Measurements from ENCODE around the gene PRR15L. TPM values are rescaled to one million over a fixed set of nuclear protein-coding genes. Genes with fewer than 3 reads are reported as not detected.
A peak's percentile ranks its signal among the peaks of the same experiment; 100 is the strongest.
"Not testable (repeated sequence)": the region's sequence is repeated elsewhere in the genome, so short reads cannot be mapped to it uniquely, and the experiment has no call there.

Gene PRR15L
- polyA plus RNA-seq, 1 donor: not detected

DNA sequence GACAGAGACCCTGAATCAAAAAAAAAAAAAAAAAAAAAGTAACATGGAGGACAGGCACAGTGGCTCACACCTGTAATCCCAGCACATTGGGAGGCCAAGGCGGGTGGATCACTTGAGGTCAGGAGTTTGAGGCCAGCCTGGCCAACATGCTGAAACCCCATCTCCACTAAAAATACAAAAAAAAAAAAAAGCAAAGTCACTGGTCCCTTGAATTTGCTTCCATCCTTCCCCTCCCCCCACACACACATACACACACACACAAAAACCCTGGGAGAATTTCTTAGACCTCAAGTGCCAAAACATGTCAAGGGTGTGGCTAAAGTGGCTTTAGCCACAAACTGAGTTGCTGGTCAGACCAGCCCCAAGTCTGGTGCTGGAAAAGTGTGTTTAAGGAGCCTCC, 30.8 kb upstream of the PRR15L start:
- not testable (repeated sequence) for DNase-seq

DNA sequence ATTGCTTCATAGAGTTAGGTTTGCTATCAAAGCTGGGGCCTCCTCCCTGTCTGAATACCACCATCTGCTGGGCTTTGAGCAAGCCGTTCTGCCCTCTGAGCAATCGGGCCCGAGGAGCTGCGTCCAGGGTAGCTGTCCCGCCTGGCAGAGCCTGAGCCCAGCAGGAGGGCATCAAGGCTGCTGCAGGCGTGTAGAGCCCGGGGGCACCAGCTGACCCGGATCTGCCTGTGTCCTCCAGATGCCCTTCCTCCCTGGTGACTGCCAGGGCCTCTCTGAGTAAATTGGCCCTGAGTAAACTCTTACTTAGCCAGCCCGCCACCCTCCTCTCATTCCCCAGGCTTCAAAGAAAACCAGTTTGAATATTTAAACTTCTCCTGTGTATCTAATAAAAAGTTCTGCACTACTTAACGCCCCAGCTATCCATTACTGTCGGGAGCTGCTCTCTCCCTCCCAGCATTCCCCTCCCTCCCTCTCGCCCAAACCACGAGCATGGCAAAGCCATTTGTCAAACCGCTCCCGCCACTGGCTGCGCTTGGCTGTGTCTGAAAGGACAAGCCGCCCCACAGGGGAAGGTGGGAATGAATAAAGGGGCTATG, 29.7 kb upstream of the PRR15L start:
- no peak for DNase-seq

DNA sequence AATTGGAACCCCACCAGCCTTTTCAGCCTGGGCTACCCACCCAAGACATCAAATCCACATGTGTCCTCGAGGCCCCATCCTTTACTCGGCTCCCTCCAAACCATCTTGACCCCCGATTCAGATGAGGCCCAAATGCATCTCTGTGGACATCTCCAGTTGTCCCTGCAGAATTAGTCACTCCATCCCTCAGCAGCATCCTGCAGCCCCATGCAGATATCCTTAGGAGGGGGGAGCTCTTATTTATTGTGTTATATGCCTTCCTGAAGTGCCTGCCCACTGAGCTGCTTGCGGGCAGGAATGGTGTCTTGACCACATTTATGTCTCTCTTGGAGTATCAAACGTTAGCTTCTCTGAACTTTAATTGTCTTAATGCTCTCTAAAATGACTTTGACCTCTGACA, 28.8 kb upstream of the PRR15L start:
- DNase-seq: no peak

DNA sequence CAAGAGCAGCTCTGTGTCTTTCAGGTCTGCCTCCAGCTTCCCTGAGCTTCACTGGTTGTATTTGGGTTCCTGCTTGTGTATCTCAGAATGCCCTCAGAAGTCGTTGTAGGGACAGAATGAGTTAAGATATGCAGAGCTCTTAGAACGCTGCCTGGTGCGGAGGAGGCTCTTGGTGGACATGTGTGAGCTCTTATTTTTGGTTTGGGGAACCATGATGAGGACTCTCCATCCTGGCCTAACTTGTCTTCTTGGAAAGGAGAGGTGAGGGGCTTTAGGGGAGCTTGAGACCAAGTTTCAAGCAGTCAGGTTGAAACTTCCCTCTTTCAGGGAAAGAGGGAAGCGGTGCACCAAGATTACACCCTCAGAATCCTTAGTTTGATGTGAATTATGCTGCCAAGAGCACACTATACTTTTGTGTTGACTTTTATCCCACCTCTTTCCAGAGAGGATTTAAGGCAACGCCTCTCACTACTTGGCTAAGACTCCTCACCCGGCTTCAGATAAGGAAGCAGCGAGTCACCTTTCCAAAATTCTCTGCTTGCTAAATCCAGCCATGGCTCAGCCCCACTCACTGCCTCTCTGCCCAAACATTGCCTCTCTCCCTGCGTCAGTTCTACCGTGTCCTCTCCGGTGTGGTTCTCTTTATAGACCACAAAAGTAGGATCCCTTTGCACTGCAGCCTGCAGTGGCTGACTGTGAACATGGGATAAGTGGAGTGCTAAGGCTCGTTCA, 26.0 kb upstream of the PRR15L start:
- no peak for DNase-seq

DNA sequence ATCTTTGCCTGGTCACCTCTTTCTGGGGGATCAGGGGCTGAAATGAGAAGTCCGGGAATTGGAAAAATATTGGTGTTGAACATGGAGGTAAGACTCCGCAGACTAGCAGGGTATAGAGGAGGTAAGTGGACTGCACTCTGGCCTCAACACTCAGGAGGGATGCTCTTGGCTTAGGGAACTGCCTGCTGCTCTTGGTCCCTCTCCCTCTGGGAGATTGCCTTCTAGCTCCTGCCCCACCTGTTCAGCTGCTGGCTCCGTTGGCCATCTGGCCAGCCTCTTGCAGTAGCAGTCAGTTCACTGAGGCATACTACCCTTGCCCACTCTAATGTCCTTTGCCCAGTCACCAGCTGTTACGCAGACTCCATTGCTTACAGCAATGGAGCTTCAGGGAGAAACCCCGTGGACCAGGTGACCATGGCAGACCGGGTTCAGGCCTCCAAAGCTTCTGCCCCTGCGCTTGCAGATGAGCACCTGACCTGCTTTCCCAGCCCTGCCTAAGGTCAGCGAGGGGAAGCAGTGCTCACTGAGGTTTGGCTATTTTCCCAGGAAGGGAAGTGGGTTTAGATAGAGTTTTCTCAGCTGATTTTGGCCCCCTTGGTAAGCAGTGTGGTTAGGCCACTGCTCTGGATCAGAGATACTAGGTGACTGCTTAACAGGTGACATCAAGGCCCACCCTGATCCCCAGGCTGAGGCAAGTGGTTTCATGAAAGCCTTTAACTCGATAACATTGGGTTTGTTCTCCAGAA, 25.1 kb upstream of the PRR15L start:
- DNase-seq: no peak

DNA sequence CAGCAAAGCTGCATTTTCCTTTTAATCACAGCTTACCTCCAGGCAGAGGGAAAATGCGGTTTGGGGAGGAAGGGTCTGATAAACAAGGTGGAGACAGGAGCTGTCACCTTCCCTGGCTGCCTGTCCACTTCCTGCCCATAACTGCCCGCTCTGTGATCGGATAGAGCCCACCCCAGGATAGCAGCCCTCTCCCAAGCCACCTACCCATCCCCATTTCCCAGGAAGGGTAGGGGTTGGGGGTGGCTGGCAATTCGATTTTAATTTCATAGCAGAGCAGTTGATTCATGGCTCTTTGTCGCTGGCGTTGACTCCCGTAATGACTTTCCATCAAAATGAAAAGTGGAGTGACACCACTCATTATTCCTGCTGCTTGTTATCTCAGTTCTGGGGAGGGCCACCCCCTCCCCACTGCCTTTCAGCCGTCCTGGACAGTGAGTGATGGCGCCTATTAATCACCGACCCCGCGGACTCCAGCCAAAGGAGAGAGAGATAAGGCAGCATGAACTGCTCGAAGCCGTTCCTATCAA, 24.5 kb upstream of the PRR15L start:
- no peak for DNase-seq

DNA sequence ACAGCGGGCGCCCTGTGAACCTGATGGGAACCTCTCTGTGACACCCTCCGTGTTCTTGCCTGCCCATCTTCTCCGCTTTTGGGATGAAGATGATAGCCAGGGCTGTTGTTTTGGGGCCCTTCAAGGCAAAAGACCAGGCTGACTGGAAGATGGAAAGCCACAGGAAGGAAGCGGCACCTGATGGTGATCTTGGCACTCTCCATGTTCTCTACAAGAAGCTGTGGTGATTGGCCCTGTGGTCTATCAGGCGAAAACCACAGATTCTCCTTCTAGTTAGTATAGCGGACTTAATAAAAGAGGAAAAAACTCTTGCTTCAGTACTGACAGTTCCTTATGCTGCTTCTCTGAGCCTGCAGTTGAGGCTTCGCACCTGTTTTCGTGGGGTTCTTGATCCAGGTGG, 23.8 kb upstream of the PRR15L start:
- DNase-seq: no peak

DNA sequence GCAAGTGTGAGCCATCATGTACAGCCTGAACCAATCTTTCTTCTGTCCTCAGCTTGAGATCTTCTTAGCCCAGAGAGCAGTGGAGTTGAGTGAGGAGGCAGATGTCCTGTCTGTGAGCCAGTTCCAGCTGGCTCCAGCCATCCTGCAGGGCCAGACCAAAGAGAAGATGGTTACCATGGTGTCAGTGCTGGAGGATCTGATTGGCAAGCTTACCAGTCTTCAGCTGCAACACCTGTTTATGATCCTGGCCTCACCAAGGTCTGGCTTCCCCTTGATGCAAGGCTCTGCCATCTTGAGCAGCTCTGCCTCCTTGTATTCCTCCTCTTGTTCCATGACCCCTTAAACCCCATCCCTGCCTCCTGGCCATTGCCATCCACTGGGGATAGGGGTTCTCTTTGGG, 22.9 kb upstream of the PRR15L start:
- DNase-seq: no peak

DNA sequence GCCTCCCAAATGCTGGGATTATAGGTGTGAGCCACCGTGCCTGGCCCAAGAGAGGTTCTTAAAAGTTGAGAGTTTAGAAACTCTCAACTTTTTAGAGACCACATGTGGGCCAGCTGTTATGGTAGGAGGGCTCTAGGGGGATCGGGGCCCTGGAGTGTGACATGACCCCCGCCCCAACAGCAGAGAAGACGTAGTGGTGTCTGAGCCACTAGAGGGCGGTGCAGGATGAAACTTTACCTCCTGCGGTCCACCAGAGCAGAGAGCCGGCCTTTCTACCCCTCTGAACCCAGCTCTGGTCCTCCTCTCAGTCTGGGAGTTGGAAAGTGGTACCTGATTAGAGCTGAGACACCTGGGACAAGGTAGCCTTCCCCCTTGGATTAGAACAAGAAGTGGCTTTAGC, 20.6 kb upstream of the PRR15L start:
- DNase-seq: peak; percentile 47

DNA sequence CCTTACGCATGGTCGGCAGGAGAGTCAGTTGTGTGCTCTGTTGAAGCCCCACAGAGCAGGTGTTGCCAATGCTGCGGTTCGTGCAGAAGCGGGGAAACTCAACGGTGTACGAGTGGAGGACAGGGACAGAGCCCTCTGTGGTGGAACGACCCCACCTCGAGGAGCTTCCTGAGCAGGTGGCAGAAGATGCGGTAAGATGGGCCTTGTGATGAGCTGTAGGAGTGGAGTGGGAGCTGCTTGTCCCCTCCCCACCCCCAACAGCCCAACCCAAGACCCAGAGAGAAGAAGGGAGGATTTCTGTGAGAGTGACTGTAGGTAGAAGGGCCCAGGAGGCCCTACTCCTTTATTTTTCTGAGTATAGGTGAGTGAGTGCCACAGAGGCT, 18.1 kb upstream of the PRR15L start:
- no peak for DNase-seq

DNA sequence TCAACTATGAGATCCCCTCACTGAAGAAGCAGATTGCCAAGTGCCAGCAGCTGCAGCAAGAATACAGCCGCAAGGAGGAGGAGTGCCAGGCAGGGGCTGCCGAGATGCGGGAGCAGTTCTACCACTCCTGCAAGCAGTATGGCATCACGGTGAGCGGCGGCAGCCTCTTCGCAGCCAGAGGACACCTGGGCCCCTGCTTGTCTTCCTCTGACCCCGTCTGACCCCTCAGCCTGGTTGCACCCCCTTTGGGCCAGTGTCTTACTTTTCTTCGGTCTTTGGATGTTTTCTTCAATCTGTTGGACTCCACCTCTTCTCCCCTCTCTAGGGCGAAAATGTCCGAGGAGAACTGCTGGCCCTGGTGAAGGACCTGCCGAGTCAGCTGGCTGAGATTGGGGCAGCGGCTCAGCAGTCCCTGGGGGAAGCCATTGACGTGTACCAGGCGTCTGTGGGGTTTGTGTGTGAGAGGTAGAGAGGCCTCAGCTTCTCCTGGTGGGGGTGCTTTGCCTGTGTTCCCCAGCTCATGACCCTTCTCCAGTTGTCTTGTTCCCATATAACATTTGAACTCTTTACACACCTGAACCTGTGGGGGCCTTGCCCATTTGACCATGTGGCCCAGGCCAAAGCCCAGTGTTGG, 17.6 kb upstream of the PRR15L start:
- DNase-seq: no peak

DNA sequence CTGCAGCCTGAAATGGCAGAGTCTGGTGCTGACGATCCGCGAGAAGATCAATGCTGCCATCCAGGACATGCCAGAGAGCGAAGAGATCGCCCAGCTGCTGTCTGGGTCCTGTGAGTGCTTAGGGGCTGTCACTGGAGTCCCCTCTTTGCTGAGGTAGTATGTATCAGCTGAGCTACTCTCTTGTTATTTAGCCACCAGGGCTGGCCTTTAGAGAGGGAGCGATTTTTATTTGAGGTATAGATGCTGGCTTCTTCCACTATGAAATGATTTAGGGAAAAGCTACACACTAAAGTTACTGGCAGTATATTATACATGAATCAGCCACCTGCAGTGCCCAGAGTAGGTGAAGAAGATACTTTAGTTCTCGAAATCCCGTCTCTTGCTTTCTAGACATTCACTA, 15.9 kb upstream of the PRR15L start:
- DNase-seq: no peak

DNA sequence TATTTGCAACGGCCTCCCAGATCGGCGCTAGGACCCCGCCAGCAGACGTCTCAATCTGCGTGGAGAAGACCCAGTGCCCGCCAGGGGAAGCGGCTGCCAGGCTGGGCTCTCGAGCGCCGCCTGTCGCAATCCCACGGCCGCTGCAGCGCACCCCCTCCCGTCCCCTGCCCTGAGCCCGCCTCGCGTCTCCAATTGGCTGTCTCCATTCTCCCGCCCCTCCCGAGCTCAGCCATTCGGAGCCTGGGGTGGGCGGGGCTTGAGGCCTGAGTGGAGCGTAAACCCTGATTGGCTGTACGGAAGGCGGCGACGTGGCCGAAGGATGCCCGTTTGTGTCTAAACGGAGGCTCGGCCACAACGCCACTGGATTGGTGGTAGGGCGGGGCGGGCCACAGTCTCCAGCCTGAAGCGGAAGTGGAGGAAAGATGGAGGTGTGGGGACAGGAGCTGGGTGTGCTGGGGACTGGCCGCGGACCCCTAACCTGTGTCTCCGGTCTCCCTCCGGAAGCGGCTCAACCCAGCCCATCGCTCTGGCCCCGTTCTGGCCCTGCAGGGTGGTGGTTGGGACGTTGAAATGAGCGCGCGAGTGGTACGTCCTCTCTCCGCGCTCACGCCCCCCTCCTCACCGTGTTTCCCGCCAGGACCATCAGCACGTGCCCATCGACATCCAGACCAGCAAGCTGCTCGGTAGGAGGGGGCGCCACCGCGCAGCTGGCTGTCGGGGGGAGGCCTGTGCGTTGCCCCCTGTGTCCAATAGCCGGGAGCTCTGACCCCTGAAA, 13.2 kb upstream of the PRR15L start, which contains the start of gene CDK5RAP3:
Gene CDK5RAP3, plus strand, starts transcription at position 389 of the 775 bp plus-strand sequence. Its CDS starts 34 bp downstream, at position 423.
- DNase-seq: peak; percentile 100

DNA sequence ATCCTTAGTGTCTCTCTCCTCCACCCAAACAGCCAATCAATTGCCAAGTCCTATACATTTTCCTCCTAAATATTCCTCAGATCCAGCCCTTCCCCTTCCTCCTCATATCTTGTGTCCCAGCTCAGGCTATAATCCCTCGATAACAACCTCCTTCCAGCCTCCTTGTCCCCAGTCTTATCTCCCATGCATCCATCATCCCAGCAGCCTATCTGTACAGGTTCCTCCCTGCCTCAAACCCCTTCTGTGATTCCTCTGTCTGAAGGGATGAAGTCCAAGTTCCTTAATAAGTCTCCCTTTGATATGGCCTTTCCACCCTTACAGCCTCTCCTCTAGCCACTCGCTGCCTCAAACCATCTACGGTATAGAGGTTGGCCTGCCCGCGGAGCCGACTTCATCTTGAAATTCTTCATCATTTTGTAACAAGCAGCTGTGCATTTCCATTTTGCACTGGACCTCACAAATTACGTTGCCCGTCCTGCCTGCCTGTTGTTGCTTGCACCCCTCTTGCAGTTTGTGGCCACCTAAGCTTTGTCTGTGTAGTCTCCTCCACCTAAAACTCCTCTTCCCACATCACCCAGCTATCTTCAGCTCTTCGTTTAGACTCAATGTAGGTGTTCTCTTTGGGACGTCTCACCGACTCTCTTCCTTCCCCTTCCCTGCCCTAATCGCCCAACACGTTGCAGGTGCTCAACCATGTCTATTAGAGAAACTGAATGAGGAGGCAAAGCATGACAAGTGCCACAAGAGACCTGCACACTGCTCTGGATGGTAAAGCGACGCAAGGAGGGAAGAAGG, 12.4 kb upstream of the PRR15L start:
- DNase-seq: no peak

DNA sequence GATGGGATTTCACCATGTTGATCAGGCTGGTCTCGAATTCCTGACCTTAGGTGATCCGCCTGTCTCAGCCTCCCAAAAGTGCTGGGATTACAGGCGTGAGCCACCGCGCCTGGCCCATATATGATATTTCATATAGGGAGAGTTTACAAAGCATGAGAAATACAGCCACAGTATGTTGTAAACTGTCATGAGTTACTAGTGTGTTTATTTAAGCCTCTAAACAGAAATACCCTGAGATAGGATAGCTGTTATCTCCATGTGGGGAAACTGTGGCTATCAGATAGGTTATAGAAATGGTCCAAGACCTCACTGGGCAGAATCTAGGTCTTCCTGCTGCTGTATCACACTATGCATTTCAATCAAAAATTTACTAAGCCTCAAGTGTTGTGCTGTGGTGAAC, 11.2 kb upstream of the PRR15L start:
- DNase-seq: no peak

DNA sequence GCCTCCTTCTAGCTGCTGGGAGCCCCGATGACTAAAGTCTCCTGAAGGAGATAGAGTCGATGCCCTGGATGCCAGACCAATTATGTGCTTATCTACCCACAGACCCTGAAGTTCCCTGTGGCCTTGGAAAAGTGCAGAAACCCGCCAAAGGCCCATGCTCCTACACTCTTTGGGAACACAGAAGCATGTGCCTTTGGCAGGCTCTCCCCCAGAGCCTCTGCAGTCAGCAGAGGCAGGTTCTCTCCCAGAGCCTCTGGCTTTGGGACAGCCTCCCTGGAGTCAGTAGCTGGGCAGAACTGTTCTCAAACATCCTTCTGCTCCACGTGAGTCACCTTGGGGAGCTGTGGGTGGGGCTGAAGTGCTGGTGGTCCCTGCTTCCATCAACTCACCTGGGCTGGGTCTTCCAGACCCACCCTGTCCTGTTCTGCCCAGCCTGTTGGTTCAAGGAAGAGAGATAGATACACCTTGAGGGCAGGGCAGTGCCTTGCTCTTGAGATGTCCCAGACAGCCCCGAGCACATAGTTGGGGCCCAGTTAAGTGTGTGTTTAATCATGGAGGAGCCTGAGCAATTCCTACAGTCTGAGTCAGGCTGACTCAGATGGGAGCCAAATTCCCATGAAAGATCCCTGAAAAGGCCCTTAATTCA, 10.0 kb upstream of the PRR15L start:
- no peak for DNase-seq

DNA sequence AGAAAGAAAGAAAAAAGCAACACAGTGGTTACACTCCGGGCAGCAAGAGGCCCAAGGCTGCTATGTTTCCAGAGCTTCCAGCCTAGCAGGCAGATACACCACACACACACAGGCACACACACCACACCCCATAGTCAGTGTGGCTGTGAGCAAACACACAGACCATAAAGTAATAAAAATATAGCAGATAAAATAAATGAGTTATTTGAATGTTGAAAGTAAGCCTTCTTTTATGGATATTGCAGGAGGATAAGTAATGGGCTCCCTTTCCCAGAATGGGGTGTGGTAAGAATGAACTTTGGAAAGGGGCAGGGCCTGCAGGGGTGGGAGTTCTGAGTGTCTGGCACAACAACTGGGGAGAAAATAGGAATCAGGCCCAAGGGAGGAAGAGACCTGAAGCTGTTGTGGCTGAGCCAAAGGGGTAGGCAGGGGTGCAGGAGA, 8.4 kb upstream of the PRR15L start:
- no peak for DNase-seq

DNA sequence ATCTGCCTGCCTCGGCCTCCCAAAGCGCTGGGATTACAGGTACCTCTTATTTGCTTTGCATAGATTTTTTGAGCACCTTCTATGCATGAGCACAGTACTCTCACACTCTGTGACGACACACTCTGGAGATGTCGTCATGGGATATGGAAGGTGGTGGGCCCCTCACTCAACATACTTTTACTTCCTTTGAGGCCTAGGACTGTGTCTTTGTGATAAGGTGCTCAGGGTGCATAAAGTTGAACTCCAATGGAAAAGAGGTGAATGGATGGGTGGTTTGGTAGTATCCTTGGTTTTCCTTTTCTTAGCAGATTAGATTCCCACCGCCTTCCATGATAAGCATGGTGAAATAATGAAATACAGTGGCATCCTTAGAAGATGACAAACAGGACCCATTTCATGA, 7.2 kb upstream of the PRR15L start:
- DNase-seq: no peak

DNA sequence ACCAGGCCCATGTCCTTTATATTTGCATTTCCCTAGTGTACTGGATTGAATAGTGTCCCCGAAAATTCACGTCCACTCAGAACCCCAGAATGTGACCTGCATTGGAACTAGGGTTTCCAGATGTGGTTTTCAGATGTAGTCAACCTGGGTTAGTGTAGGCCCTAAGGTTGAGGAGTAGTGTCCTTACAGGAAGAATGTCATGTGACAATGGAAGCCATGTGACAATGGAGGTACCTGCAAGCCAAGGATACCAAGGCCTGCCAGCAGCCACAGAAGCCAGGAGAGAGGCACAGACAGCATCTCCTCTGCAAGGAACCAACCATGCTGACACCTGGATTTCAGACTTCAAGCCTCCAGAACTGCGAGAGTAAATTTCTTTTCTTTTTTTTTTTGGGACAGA, 5.2 kb upstream of the PRR15L start:
- DNase-seq: no peak

DNA sequence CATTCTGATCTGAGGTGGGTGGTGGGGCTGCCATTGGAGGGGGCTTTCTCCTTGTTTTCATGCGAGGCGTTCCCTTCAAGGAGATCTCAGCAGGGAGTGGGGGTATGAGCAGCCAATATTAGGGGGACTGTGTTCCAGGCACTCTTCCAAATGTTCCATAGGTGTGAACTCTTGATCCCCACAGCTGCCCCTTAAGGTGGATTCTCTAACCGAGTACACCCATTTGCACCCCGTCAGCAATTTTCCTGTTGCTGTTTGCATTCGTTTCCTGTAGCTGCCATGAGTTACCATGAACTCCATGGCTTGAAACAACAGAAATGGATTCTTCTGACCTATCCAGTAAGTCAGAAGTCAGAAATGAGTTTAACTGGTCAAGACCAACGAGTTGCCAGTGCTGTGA, 3.7 kb upstream of the PRR15L start:
- no peak for DNase-seq

Data from hindlimb muscle (tissue), 1 donor.